ENCODE results near the gene CSDE1.
"Not testable (repeated sequence)": the region's sequence is repeated elsewhere in the genome, so short reads cannot be mapped to it uniquely, and the experiment has no call there.

The CSDE1 gene

GRCh38 chr1:114757455-114758255 is at the start of gene CSDE1:
CSDE1 (minus strand) TSS chr1:114757984; CDS start chr1:114739890, 18,094 bp downstream.
- FAIRE-seq = no peak

GRCh38 chr1:114804449-114804848 is 46.7 kb upstream of the CSDE1 start:
- FAIRE-seq = not testable (repeated sequence)

- no peak for FAIRE-seq
Observed at GRCh38 chr1:114803001-114803400, 45.2 kb upstream of the CSDE1 start.

- no peak for FAIRE-seq
Observed at GRCh38 chr1:114794038-114794437, 36.3 kb upstream of the CSDE1 start.

GRCh38 chr1:114790581-114790980 is 32.8 kb upstream of the CSDE1 start:
- FAIRE-seq = not testable (repeated sequence)

GRCh38 chr1:114786440-114786839 is 28.7 kb upstream of the CSDE1 start:
- not testable (repeated sequence) for FAIRE-seq

GRCh38 chr1:114782476-114782875 is 24.7 kb upstream of the CSDE1 start:
- no peak for FAIRE-seq

GRCh38 chr1:114780344-114781226 is 22.8 kb upstream of the CSDE1 start, which contains the start of gene SIKE1:
SIKE1 (minus strand) TSS chr1:114780685; CDS start chr1:114780607, 78 bp downstream.
- FAIRE-seq = peak; percentile 72

- FAIRE-seq = no peak
Observed at GRCh38 chr1:114779722-114780121, 21.9 kb upstream of the CSDE1 start.

GRCh38 chr1:114776726-114777125 is 18.9 kb upstream of the CSDE1 start:
- FAIRE-seq = not testable (repeated sequence)

GRCh38 chr1:114771992-114772391 is 14.2 kb upstream of the CSDE1 start:
- FAIRE-seq = no peak

- no peak for FAIRE-seq
Observed at GRCh38 chr1:114770989-114771388, 13.2 kb upstream of the CSDE1 start.

- no peak for FAIRE-seq
Observed at GRCh38 chr1:114764689-114765088, 6.9 kb upstream of the CSDE1 start.

- no peak for FAIRE-seq
Observed at GRCh38 chr1:114758256-114758832, 560 bp upstream of the CSDE1 start.

- no peak for FAIRE-seq
Observed at GRCh38 chr1:114756949-114757454, 782 bp downstream of the CSDE1 start.

GRCh38 chr1:114756009-114756892 is 1.5 kb downstream of the CSDE1 start:
- no peak for FAIRE-seq

GRCh38 chr1:114755006-114755931 is 2.5 kb downstream of the CSDE1 start:
- FAIRE-seq = no peak

- not testable (repeated sequence) for FAIRE-seq
Observed at GRCh38 chr1:114753702-114754101, 4.1 kb downstream of the CSDE1 start.

GRCh38 chr1:114753143-114753542 is 4.6 kb downstream of the CSDE1 start:
- no peak for FAIRE-seq

GRCh38 chr1:114750780-114751179 is 7.0 kb downstream of the CSDE1 start:
- peak; percentile 61 for FAIRE-seq

- no peak for FAIRE-seq
Observed at GRCh38 chr1:114749835-114750234, 7.9 kb downstream of the CSDE1 start.

All from islet of Langerhans (tissue), 1 donor.